Endometrial microvascular endothelial cells (primary cell): Measurements from ENCODE around the gene NKAIN4. TPM values are rescaled to one million over a fixed set of nuclear protein-coding genes. Genes with fewer than 3 reads are reported as not detected.

ENCODE experiments used
- in situ Hi-C: cut with HindIII; loops from 2 replicates; pipeline ENCODE4 v1.10.0; 2017; ENCODE audit warnings: low sequenced_read_pairs, low pct_unique_long_range_greater_than_20kb; ENCODE audit errors: inconsistent ontology term
- total RNA-seq: library from RNA; depleted of rRNA; stranded (reverse); fragments of >200 nt; gene quantifications from one replicate; pipeline ENCODE4 v1.2.3, GENCODE V29; 2015; ENCODE audit errors: inconsistent ontology term

Gene NKAIN4
- total RNA-seq, 1 donor from 2014 or later = not detected

GRCh38 chr20:63290136-63290676 is 35.9 kb upstream of the NKAIN4 start:
- in situ Hi-C loops = loop anchor here (25.0 kb wide), 1 partner anchor 97 kb away; no protein-coding TSS in a partner anchor

GRCh38 chr20:63289311-63290135 is 35.3 kb upstream of the NKAIN4 start:
- in situ Hi-C loops = loop anchor here (10.0 to 25.0 kb wide), 2 partner anchors 65 to 98 kb away; no protein-coding TSS in a partner anchor

- in situ Hi-C loops = loop anchor here (10.0 to 25.0 kb wide), 2 partner anchors 64 to 99 kb away; no protein-coding TSS in a partner anchor
These were observed 34.5 kb upstream of the NKAIN4 start for GRCh38 chr20:63288581-63289251.

- in situ Hi-C loops = loop anchor here (10.0 to 25.0 kb wide), 2 partner anchors 63 to 99 kb away; no protein-coding TSS in a partner anchor
These were observed 33.7 kb upstream of the NKAIN4 start for GRCh38 chr20:63287697-63288580.

- in situ Hi-C loops = loop anchor here (10.0 to 25.0 kb wide), 2 partner anchors 62 to 100 kb away; no protein-coding TSS in a partner anchor
These were observed 32.8 kb upstream of the NKAIN4 start for GRCh38 chr20:63286781-63287696.

GRCh38 chr20:63285636-63286615 is 31.7 kb upstream of the NKAIN4 start:
- in situ Hi-C loops = loop anchor here (10.0 to 25.0 kb wide), 2 partner anchors 61 to 101 kb away; no protein-coding TSS in a partner anchor

- in situ Hi-C loops = loop anchor here (10.0 to 25.0 kb wide), 2 partner anchors 60 to 102 kb away; no protein-coding TSS in a partner anchor
These were observed 30.8 kb upstream of the NKAIN4 start for GRCh38 chr20:63284981-63285524.

- in situ Hi-C loops = loop anchor here (10.0 to 25.0 kb wide), 2 partner anchors 60 to 103 kb away; no protein-coding TSS in a partner anchor
These were observed 30.3 kb upstream of the NKAIN4 start for GRCh38 chr20:63284544-63284949.

GRCh38 chr20:63284083-63284440 is 29.8 kb upstream of the NKAIN4 start:
- in situ Hi-C loops = loop anchor here (10.0 to 25.0 kb wide), 2 partner anchors 59 to 103 kb away; no protein-coding TSS in a partner anchor

- in situ Hi-C loops = loop anchor here (10.0 to 25.0 kb wide), 2 partner anchors 59 to 104 kb away; no protein-coding TSS in a partner anchor
These were observed 29.3 kb upstream of the NKAIN4 start for GRCh38 chr20:63283397-63284082.

GRCh38 chr20:63282946-63283345 is 28.7 kb upstream of the NKAIN4 start:
- in situ Hi-C loops = loop anchor here (10.0 to 25.0 kb wide), 2 partner anchors 58 to 104 kb away; no protein-coding TSS in a partner anchor

- in situ Hi-C loops = loop anchor here (10.0 to 25.0 kb wide), 2 partner anchors 57 to 105 kb away; no protein-coding TSS in a partner anchor
These were observed 27.7 kb upstream of the NKAIN4 start for GRCh38 chr20:63281742-63282665.

GRCh38 chr20:63280929-63281545 is 26.8 kb upstream of the NKAIN4 start:
- in situ Hi-C loops = loop anchor here (10.0 to 25.0 kb wide), 2 partner anchors 56 to 106 kb away; no protein-coding TSS in a partner anchor

GRCh38 chr20:63280371-63280770 is 26.1 kb upstream of the NKAIN4 start:
- in situ Hi-C loops = loop anchor here (10.0 to 25.0 kb wide), 2 partner anchors 56 to 107 kb away; no protein-coding TSS in a partner anchor
